ENCODE results near the gene BNC2. TPM values are rescaled to one million over a fixed set of nuclear protein-coding genes. Genes with fewer than 3 reads are reported as not detected.

The BNC2 gene
- total RNA-seq, 4 donors from 2014 or later: 19.0 to 53.6 (median 25.3) TPM

DNA sequence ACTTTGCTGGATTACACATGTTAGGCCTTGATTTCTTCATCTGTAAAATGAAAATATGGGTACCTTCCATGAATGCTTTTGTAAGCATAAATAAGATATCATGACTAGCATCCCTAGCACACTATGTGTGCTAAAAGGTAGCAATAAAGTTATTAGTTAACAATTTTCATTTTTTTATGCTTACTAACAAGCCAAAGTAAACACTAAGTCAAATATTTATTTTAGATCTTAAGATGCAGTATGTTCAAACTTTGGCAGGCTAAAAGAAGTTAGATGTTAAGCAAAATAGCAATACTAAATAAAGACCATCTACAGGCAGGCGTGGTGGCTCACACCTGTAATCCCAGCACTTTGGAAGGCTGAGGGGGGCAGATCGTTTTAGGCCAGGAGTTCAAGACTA lies 169.1 kb downstream of the BNC2 start:
- TF ChIP-seq, protein P1, sequence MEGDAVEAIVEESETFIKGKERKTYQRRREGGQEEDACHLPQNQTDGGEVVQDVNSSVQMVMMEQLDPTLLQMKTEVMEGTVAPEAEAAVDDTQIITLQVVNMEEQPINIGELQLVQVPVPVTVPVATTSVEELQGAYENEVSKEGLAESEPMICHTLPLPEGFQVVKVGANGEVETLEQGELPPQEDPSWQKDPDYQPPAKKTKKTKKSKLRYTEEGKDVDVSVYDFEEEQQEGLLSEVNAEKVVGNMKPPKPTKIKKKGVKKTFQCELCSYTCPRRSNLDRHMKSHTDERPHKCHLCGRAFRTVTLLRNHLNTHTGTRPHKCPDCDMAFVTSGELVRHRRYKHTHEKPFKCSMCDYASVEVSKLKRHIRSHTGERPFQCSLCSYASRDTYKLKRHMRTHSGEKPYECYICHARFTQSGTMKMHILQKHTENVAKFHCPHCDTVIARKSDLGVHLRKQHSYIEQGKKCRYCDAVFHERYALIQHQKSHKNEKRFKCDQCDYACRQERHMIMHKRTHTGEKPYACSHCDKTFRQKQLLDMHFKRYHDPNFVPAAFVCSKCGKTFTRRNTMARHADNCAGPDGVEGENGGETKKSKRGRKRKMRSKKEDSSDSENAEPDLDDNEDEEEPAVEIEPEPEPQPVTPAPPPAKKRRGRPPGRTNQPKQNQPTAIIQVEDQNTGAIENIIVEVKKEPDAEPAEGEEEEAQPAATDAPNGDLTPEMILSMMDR (IDR thresholded peaks at IDR 0.05): no peak
- DNase-seq (ENCODE audit: low spot score): no peak
- no peak for ATAC-seq (ENCODE audit: low FRiP score)

DNA sequence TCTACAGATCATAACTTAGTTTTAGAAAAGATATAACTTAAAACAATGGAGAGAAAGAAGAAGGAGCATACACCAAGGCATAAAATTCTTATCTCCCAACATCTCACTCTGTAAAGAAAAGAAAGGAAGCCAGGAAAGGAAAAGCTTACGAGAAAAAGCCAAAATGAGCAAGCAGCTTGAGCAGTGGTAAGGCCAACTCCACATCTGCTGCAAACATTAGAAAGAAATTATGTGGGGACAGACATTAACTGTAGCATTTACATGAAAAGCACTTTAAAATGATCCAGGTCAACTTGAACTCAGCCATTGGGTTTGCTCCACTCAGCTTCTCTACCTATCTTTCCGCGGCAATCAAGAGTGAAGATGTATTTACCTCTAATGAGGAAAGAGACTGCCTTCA lies 176.9 kb downstream of the BNC2 start:
- TF ChIP-seq, protein P1 (IDR thresholded peaks at IDR 0.05): no peak
- no peak for ATAC-seq (ENCODE audit: low FRiP score)
- no peak for DNase-seq (ENCODE audit: low spot score)

DNA sequence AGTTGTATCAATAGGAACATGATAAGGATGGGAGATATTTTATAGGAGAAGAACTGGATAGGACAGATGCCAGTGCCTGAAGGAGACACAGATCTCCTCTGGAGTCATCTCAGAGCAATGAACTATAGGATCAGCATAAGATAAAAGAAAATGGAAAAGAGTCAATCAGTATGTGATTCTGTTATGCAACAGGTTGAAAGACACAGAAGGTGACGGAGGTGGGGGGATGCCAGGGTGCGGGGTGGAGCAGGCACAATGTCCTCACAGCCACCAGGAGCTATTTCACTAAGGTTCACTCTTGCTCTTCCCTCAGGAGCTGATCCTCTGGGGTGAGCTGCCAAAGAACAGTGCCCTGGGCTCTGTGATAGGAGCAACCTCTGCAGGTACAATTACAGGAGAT lies 179.8 kb downstream of the BNC2 start:
- TF ChIP-seq, protein P1 (IDR thresholded peaks at IDR 0.05): no peak
- no peak for ATAC-seq (ENCODE audit: low FRiP score)
- DNase-seq (ENCODE audit: low spot score): no peak

DNA sequence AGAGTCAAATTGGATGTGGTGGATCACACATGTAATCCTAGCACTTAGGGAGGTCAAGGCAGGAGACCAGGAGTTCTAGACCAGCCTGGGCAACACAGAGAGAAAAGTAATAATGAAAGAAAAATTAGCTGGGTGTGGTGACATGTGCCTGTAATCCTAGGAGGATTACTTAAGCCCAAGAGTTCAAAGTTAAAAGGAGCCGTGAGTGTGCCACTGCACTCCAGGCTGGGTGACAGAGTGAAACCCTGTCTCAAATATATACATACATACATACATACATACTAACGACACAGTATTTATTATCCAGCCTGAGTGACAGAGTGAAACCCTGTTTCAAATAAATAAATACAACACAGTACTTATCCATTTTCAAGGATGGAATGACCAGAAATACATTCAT lies 180.3 kb downstream of the BNC2 start:
- TF ChIP-seq, protein P1 (IDR thresholded peaks at IDR 0.05): no peak
- ATAC-seq (ENCODE audit: low FRiP score) (no peak), DNase-seq (ENCODE audit: low spot score) (no peak)

DNA sequence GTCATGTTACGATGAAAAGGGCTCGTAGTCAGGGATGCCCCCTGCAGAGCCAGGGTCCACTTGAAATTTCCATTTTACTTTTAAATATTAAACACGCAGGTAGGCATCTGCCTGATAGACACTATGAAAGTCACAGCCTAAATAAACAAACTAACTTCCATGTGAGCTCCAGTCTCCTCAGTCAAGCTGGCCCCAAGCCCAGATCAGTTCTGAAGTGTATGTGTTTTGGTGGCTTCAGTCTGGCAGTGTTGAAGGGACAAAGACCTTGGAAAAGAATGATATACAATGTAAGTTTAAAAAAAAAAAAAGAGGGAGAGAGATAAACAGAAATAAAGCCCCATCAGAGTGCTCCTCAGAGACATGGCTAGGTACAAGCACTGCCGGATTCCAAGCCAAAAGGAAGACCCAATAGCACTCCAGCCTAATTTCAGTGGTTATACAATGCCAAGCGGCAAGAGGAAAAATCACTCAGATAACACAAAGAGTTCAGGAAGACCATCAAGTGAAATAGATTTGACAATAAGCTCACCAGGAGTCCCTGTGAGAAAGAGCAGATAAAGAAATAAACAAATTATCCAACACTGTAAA lies 181.0 kb downstream of the BNC2 start:
- TF ChIP-seq, protein P1 (IDR thresholded peaks at IDR 0.05): no peak
- no peak for ATAC-seq (ENCODE audit: low FRiP score)

DNA sequence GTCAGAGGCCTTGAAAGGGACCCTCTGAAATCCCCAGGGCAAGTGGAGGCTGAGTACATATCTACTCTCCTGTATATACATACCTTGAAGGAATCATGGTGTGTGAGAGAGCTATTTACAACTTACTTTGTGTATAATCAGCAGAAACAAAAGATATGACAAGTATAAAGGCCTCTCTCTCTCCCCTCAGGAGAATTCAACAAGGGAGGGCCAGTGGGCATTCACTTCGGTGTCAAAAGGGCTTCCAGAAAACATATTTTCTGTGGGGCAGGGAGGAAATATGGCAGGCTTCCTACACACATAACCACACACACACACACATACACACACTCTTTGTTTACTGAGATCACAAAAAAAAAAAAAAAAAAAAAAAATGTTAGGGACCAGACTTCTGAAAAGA lies 181.7 kb downstream of the BNC2 start:
- ATAC-seq (ENCODE audit: low FRiP score) (no peak), DNase-seq (ENCODE audit: low spot score) (no peak)
- TF ChIP-seq, protein P1 (IDR thresholded peaks at IDR 0.05): no peak

More for the DNA sequence above, 181.0 kb downstream of the BNC2 start:
- DNase-seq (ENCODE audit: low spot score): no peak

DNA sequence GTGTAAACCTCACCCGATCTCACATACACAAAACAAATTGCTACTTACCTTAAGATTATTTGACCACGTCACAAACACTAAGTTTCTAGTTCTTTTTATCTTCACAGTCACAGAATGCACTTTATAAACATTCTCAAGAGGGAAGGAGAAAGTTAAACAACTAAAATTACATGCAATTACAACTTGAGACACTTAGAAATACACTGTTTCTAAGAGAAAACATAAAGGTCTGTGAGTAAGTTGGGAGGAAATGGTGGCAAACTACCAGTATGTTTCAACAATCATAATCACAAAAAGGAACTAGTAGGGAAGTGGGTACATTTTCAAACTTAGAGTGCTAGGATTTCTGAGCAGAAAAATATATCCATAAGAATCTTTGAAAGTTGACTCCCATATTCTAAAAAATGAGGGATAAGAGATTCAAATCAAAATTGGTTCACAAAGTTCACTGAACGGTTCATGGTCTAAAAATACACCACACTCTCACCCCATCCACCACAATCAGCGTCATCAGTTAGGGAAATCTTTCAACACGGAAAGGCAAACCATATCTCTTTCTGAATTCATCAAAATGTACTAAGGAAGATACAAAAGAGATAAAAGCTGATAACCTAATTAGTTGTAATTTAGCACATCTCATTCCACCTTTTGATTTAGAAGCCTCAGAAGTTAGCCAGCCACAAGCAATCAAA lies 182.6 kb downstream of the BNC2 start:
- ATAC-seq (ENCODE audit: low FRiP score) (no peak), DNase-seq (ENCODE audit: low spot score) (no peak)
- TF ChIP-seq, protein P1 (IDR thresholded peaks at IDR 0.05): no peak
